HepG2 (cell line): Measurements from ENCODE around the gene CIB2.

Source experiments
- BCL3 ChIP-seq: sonication (generic); formaldehyde crosslinking; IDR thresholded peaks from 2 replicates; pipeline ENCODE4 v1.5.1; 2020; ENCODE audit warnings: mild to moderate bottlenecking, missing genetic modification reagents, moderate library complexity
- PATZ1 ChIP-seq: sonication (generic); formaldehyde crosslinking; IDR thresholded peaks from 2 replicates; pipeline ENCODE4 v1.4.0; 2020; ENCODE audit warnings: missing genetic modification reagents
- TF ChIP-seq, protein P1 (sequence below), 2 experiments: sonication (generic) in 1 of 2; formaldehyde crosslinking in 1 of 2; IDR thresholded peaks; 2 replicates each; pipeline versions ENCODE4 v1.5.1 to v1.6.1; 2011 to 2020; ENCODE audit warnings: borderline replicate concordance in 1 of 2, low read depth in 1 of 2, low read length in 1 of 2, mild to moderate bottlenecking in 1 of 2, missing genetic modification reagents in 1 of 2, moderate library complexity in 1 of 2

- TF ChIP-seq BCL3 (CRISPR knock-in tag) = no peak
- TF ChIP-seq, protein P1, sequence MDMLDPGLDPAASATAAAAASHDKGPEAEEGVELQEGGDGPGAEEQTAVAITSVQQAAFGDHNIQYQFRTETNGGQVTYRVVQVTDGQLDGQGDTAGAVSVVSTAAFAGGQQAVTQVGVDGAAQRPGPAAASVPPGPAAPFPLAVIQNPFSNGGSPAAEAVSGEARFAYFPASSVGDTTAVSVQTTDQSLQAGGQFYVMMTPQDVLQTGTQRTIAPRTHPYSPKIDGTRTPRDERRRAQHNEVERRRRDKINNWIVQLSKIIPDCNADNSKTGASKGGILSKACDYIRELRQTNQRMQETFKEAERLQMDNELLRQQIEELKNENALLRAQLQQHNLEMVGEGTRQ (IDR thresholded peaks at IDR 0.05; ENCODE audit: low read depth, low read length) = no peak
- TF ChIP-seq, protein P1 (CRISPR knock-in tag; IDR thresholded peaks at IDR 0.05; ENCODE audit: borderline replicate concordance) = no peak
- no peak for TF ChIP-seq PATZ1 (CRISPR knock-in tag)
Measured at GRCh38 chr15:78058401-78058935, 72.8 kb downstream of the CIB2 start.
